ENCODE data around the gene PAM16.
"Not testable (repeated sequence)": the region's sequence is repeated elsewhere in the genome, so short reads cannot be mapped to it uniquely, and the experiment has no call there.

Gene PAM16

GRCh38 chr16:4350787-4351659 is at the start of gene PAM16:
Gene PAM16, minus strand, starts transcription at chr16:4351321. Its CDS starts 87 bp downstream, at chr16:4351234.
- DNase-seq (ENCODE audit: low spot score), result peak; percentile 92

DNA sequence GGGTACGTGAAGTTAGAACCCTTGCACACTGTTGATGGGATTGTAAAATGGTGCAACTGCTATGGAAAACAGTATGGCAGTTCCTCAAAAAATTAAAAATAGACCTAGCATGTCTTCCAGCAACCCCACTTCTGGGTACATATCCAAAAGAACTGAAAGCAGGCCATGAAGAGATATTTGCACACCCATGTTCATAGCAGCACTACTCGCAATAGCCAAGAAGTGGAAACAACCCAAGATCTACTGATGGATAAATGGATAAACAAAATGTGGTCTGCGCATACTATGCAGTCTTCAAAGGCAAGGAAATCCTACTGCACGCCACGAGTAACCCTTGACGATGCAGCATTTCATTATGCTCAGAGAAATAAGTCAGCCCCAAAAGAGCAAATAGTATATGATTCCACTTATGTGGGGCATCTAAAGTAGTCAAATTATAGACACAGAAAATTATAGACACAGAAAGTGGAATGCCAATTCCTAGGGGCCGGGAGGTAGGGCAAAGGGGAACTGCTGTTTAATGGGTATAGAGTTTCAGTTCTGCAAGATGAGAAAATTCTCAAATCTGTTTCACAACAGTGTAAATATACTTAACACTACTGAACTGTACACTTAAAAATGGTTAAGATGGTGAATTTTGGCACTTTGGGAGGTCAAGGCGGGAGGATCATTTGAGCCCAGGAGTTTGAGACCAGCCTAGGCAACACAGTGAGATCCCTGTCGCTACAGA is 48.0 kb upstream of the PAM16 start:
- DNase-seq (ENCODE audit: low spot score), result no peak

DNA sequence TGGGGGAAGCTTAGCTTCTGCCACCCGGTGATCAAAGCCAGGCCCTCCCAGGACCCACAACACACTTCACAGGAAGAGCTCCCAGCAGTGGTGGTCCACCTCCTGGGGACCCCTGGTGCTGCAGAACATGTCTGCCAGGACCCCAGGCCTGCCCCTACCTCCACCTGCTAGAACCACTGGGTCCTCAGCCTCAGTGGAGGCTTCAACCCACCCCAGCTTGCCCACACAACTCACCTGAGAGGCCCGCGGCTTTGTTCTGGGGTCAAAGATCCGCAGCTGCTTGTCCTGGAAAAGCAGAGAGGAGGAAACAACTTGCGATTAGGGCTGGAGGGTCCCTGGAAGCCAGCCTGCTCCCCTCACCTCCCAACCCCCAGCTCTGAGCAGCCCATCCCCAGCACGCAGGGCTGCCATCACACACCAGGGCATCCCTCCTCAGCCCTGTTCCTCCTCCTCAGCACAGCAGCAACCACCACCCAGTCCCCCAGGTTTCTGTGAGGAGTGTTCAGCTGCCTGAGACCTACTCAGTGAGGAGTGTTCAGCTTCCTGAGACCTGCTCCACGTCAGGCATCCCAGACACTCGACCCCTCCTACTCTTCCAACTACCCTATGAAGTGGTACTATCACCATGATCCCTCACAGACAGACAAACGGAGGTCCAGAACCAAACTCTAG is 44.1 kb upstream of the PAM16 start:
- no peak for DNase-seq (ENCODE audit: low spot score)

- not testable (repeated sequence) for DNase-seq (ENCODE audit: low spot score)
Observed at GRCh38 chr16:4393850-4394249, 42.7 kb upstream of the PAM16 start.

DNA sequence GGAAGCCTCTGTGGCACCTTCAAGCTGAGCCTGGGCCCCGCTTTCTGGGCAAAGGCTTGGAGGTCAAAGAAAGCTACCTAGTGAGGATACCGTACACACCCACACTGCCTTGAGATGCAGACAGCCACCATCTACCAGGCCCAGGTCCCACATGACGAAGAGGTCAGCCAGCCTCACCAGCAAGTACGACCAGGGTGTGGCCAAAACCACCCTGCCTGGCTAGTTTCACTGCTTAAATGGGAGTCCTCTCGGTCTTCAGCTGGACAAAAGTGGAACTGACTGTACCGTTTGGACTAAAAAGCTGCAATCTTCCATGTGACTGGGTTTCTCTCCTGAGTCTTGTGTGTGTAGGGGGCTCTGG is 42.1 kb upstream of the PAM16 start:
- no peak for DNase-seq (ENCODE audit: low spot score)

GRCh38 chr16:4392382-4393239 is 41.5 kb upstream of the PAM16 start:
- no peak for DNase-seq (ENCODE audit: low spot score)

DNA sequence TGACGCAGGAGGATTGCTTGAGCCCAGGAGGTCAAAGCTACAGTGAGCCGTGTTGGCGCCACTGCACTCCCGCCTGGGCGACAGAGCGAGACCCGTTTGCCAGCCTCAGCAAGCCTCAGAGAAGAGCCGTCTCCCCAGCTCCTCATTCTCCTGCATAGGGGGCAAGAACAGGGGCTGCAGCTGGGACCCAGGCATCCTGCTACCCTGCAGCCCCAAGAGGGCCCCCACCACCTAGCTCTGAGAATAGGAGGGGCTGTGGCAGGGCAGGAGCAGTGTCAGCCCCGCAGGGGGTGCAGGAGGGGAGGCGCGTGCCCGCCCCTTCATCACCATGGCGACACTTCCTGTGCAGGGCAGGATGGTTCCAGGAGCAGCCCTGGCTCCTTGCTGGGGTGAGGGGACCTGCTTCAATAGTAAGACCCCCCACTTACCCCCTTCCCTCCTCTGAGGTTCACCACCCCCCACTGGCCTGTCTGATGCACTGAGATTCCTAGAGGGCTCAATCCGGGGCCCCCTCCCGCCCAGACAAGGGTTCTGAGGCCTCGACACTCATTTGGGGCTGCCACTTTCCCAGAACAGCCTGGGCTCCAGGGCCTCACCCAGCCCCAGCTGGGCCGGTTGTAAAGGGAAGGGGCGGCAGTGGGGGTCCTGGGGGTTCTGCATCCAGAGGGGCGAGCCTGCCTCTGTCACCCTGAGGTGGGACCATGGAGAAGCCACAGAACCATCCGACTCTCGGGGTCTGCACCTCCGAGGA is 40.7 kb upstream of the PAM16 start:
- DNase-seq (ENCODE audit: low spot score), result no peak

DNA sequence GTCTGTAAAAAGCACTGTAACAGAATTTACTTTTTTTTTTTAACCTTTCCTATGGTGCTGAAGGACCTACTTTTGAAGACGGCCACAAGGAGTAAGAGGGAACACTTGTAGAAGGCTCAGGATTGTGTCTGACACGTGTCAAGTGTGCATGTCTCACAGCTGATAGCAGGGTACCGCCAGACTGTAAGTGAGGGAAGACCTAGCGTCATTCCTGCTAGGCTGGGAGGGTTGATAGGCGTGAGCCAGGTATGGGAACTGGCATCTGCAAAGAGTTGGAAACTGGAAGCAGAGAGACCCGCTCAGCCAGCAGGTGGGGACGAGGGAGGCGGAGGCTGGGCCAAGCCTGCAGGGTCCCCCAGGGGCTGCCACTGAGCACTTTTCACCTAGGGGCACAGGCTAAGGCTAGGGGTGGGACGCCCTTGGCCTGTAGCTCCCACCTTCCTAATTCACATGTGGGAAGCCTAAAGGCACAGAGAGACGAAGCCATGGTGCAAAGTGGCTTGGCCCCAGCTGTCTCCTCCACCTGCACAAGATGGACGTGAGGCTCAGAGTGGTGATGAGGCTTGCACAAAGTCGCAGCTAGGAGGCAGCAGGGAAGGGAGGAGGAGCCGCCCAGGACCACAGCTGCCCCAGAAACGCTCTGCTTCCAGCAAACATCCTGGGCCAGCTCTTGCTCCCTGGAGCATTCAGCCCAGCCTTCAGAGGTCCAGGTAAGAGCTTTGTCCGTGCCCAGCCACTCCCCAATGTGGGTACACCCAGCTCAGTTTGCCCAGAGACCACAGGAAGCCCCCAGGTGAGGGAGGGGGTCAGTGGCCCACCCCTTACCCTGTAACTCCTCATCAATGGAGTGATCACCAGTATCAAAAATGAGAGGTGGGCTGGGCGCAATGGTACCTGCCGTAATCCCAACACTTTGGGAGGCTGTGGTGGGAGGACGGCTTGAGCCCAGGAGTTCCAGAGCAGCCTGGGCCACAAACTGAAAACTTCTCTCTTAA is 39.4 kb upstream of the PAM16 start:
- DNase-seq (ENCODE audit: low spot score), result no peak

GRCh38 chr16:4389051-4389955 is 38.2 kb upstream of the PAM16 start:
- peak; percentile 60 for DNase-seq (ENCODE audit: low spot score)

GRCh38 chr16:4388271-4389021 is 37.3 kb upstream of the PAM16 start:
- no peak for DNase-seq (ENCODE audit: low spot score)

- DNase-seq (ENCODE audit: low spot score), result no peak
Observed at GRCh38 chr16:4387781-4388180, 36.7 kb upstream of the PAM16 start.

DNA sequence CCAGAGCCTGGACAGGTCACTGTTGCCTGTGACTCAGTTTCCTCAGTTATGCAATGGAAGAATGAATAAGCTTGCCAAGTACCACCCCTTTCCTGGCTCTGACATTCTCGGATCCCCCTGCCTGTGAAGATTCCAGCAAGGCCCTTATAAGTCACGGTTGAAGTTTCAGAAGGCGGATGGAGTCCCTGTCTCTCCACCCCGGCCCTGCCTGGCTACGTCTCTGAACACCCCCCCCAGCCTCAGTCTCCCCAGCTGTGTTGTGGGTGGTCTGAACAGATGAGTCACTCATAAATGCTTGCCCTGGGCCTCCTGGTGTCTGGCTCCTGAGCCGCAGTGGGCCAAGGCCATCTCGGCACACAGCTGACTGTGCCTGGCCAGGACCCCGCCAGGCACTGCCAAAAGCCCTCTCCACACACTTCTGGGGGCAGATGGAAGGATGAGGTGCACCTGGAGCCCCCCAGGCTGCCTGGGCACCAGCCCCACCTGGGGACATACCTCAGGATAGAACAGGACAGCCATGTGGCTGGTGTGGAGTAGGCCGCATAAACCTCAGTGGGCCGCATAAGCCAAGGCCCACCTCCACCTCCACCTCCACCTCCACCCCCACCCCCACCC is 35.9 kb upstream of the PAM16 start:
- DNase-seq (ENCODE audit: low spot score), result no peak

- no peak for DNase-seq (ENCODE audit: low spot score)
Observed at GRCh38 chr16:4386451-4386805, 35.3 kb upstream of the PAM16 start.

DNA sequence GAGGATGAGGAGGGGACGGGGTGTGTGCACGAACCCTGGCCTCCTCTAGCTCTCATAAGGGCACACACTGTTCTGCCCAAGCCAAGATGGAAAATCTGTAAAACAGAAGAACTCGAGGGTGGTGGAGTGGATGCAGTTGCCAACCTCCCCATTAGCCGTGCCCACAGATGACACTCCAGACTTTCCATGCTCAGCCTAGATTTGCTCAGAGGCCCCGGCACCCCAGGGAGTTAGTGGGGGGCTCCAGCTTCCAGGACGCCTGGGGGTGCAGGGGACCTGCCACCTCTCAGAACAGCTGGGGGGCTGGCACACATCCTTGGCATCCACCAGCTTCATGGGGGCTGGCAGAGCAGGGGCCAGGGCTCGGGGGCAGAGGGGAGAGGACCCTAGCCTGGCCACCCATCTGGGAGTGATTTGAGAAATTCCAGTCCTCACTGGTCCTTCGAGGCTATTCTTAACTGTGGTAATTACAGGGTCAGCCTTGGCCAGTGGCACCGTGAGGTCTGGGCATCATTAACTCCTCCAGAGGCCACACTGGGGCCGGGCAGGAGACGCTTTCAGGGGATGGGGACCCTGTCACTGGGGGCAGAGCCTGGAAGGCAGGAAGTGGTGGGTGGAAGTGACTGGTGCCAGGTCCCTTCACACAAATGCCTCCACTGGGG is 34.8 kb upstream of the PAM16 start:
- no peak for DNase-seq (ENCODE audit: low spot score)

DNA sequence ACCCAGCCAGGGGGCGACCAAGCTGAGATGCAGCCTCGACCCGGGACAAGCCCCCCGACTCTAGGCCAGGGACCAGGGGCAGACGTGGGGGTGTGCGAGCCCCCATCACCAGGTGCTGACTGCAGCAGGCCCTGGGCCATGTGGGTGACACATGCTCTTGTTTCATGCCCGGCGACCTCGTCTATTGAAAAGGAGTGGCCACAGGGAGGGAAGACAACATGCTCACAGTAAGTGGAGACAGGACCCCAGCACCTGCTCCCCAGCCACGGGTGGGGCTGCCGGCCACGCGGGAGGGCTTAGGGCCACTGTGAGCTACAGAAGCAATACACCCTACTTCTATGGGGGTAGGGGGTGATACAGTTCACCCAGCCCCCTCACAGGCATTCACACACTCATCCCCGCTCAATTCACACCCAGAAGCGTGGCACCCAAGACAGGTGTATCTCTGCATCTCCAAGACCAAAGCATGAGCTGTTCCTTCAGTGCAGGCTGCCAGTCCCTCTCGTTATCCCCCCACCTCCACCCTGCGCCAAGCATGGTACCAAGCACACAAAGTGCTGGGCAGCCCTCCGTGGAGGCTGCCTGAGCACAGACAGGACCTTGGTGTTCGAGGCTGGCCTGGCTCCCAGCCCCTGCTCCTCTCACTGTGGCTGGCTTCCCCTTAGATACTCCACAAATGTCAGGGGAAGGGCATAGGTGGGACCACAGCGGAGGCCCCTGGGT is 34.1 kb upstream of the PAM16 start:
- DNase-seq (ENCODE audit: low spot score), result no peak

DNA sequence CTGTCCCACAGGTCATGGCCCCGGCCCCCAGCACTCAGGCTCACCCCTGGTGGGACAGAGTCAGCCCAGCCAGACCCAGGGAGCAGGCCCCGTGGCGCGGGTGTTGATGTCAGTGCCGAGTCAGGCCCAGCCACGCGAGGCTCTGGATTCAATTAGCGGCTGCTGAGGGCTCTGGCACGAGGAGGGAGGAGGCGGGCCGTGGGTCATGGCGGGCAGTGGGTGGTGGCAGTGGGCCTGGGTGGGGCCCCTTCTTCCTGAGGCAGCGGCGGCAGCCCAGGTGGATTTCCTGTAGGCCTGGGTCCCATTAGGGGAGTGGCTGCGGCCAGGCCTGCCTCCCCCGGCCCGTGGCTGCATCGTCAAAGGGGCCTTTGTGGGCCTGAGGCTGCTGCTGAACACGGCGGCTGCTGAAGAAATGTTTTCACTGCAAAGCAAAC is 33.4 kb upstream of the PAM16 start:
- no peak for DNase-seq (ENCODE audit: low spot score)
